Adrenal gland (tissue), 12 donors: ENCODE measurements around the gene SOBP. TPM values are rescaled to one million over a fixed set of nuclear protein-coding genes. Genes with fewer than 3 reads are reported as not detected.

Experiments
- DNase-seq, 7 donors: peaks; one replicate each; pipeline ENCODE4 v3.0.0-alpha.2; 2019 to 2020
- H3K27ac ChIP-seq, 5 donors: fragments of 200-600 bp; sonication (generic) in 4 of 5; 1 replicate in 3 of 5; 2 replicates in 2 of 5; pipeline versions ENCODE4 v1.5.1 to v1.8.0; 2016 to 2020; ENCODE audit warnings: mild to moderate bottlenecking in 1 of 5
- H3K27me3 ChIP-seq: fragments of 200-600 bp; 2 replicates; pipeline ENCODE4 v1.8.0; 2021
- H3K36me3 ChIP-seq, 2 donors: fragments of 200-600 bp; replicated peaks in 1 of 2; 1 replicate in 1 of 2; 2 replicates in 1 of 2; pipeline versions ENCODE4 v1.5.1 to v1.8.0; 2018 to 2022
- H3K4me1 ChIP-seq, 2 donors: fragments of 200-600 bp; replicated peaks in 1 of 2; 1 replicate in 1 of 2; 2 replicates in 1 of 2; pipeline versions ENCODE4 v1.5.1 to v1.8.0; 2018 to 2021
- H3K4me3 ChIP-seq, 4 donors: fragments of 200-600 bp; sonication (generic) in 3 of 4; one replicate each; pipeline ENCODE4 v1.5.1; 2016 to 2018
- H3K9me3 ChIP-seq, 3 donors: fragments of 200-600 bp; sonication (generic) in 1 of 3; replicated peaks in 1 of 3; 1 replicate in 2 of 3; 2 replicates in 1 of 3; pipeline versions ENCODE4 v1.5.1 to v1.8.0; 2016 to 2021
- CTCF ChIP-seq, 6 experiments: fragments of 450-650 bp in 4 of 6; fragments of 200-600 bp in 2 of 6; sonication (generic) in 1 of 6; IDR thresholded peaks; 1 replicate in 5 of 6; 2 replicates in 1 of 6; pipeline versions ENCODE4 v1.5.1 to v1.8.0; 2016 to 2021; ENCODE audit warnings: antibody characterized with exemption in 6 of 6, mild to moderate bottlenecking in 2 of 6, moderate library complexity in 1 of 6
- POLR2A ChIP-seq, 2 donors: fragments of 450-650 bp; IDR thresholded peaks; one replicate each; pipeline ENCODE4 v1.6.1; 2017; ENCODE audit warnings: antibody characterized with exemption in 2 of 2, mild to moderate bottlenecking in 2 of 2, moderate library complexity in 1 of 2
- WGBS, 4 donors: extraction: QIAGEN DNeasy Blood & Tissue Kit in 2 of 4; methylation state at CpG; one replicate each; pipeline versions ENCODE4 v1.1.5 to v1.1.7; 2013 to 2017; 5-methylcytosine and 5-hydroxymethylcytosine counted together
- intact Hi-C, 2 donors: fragments of 100-400 bp; cut with DNase I; formaldehyde crosslinking; loops; one replicate each; pipeline versions ENCODE4 v1.14.1 to v1.15.0; 2022 to 2023
- polyA plus RNA-seq, 3 donors: library from polyadenylated mRNA; stranded (reverse); fragments of 200-250 nt in 2 of 3; fragments of 350-450 nt in 1 of 3; fragmentation: Illumina TruSeq in 1 of 3; extraction: RNeasy Lipid Tissue Mini Kit (QIAGEN cat#74804) in 1 of 3; gene quantifications; one replicate each; pipeline ENCODE4 v1.2.3, GENCODE V29; 2013 to 2014
- total RNA-seq, 9 donors: library from RNA; depleted of rRNA in 4 of 9; stranded (reverse); fragments of >200 nt in 4 of 9; fragments of 120-200 nt in 1 of 9; fragmentation: NEBNext Ultra II Directional in 1 of 9; extraction: Animal tissue kit (Norgen Biotek cat#: 25700) in 1 of 9; gene quantifications; one replicate each; pipeline versions ENCODE4 v1.1.0 to v1.2.4, GENCODE V29; 2013 to 2023
- donor health status: healthy with polysubstance abuse.
- donor health status: Bipolar disorder and iron deficiency.
- donor health status: DM: yes; HTN: yes; CAD: no.
- donor health status: DM: no; HTN: no; CAD: no.
- donor health status: DM: no; HTN: no; CAD: no.
- donor health status: DM: yes; HTN: yes; CAD: no.

SOBP gene
- total and polyA plus RNA-seq, 12 donors, result 5.6 to 25.6 (median 12.5) TPM

- 81 to 96% (median 94%) methylated on average over 2 of the region's 2 CpGs for WGBS, 4 donors
Observed at GRCh38 chr6:107442938-107443607, 46.8 kb upstream of the SOBP start.

GRCh38 chr6:107443608-107444267 lies 46.2 kb upstream of the SOBP start:
- H3K27me3 ChIP-seq, result no peaks in the 10 kb centered on the region
- 89 to 95% (median 91%) methylated on average over 7 of the region's 7 CpGs for WGBS, 4 donors
- H3K36me3 ChIP-seq, result no peaks in the 10 kb centered on the region
- TF ChIP-seq POLR2A (IDR thresholded peaks at IDR 0.05), result no peak
- TF ChIP-seq CTCF (IDR thresholded peaks at IDR 0.05), result no peak
- intact Hi-C loops, result no loop called here
- no peak for DNase-seq
- H3K4me3 ChIP-seq, result no peak overlapping the region
- H3K9me3 ChIP-seq, result peaks cover 0 to 11% (median 0%) of the 10 kb centered on the region in 3 donors
- H3K4me1 ChIP-seq, result no peaks in the 10 kb centered on the region
- no peak overlapping the region for H3K27ac ChIP-seq

More at GRCh38 chr6:107442938-107443607, 46.8 kb upstream of the SOBP start:
- Histone ChIP-seq H3K4me1 (no peaks in the 10 kb centered on the region), H3K36me3 (no peaks in the 10 kb centered on the region), H3K27ac (no peak overlapping the region), H3K4me3 (no peak overlapping the region), H3K27me3 (no peaks in the 10 kb centered on the region), H3K9me3 (peaks cover 0 to 10% (median 0%) of the 10 kb centered on the region in 3 donors)
- intact Hi-C loops, result no loop called here
- DNase-seq, result no peak
- TF ChIP-seq POLR2A (IDR thresholded peaks at IDR 0.05) (no peak), CTCF (IDR thresholded peaks at IDR 0.05) (no peak)

- Histone ChIP-seq H3K4me3 (no peak overlapping the region), H3K27me3 (no peaks in the 10 kb centered on the region), H3K36me3 (no peaks in the 10 kb centered on the region), H3K4me1 (no peaks in the 10 kb centered on the region), H3K27ac (no peak overlapping the region), H3K9me3 (peaks cover 0 to 11% (median 0%) of the 10 kb centered on the region in 3 donors)
- 90 to 98% (median 95%) methylated on average over 1 of the region's 1 CpG for WGBS, 4 donors
- intact Hi-C loops, result no loop called here
- DNase-seq, result no peak
- TF ChIP-seq POLR2A (IDR thresholded peaks at IDR 0.05) (no peak), CTCF (IDR thresholded peaks at IDR 0.05) (no peak)
Observed at GRCh38 chr6:107444277-107444676, 45.6 kb upstream of the SOBP start.

GRCh38 chr6:107447663-107448216 lies 42.2 kb upstream of the SOBP start:
- Histone ChIP-seq H3K4me3 (no peak overlapping the region), H3K4me1 (no peaks in the 10 kb centered on the region), H3K27ac (no peak overlapping the region), H3K36me3 (no peaks in the 10 kb centered on the region), H3K9me3 (peaks cover 0 to 11% (median 0%) of the 10 kb centered on the region in 3 donors), H3K27me3 (no peaks in the 10 kb centered on the region)
- intact Hi-C loops, result no loop called here
- 96 to 100% (median 99%) methylated on average over 2 of the region's 2 CpGs for WGBS, 4 donors
- DNase-seq, result no peak
- no peak for TF ChIP-seq CTCF (IDR thresholded peaks at IDR 0.05)
- TF ChIP-seq POLR2A (IDR thresholded peaks at IDR 0.05), result no peak
